RPMI7951 (cell line): ENCODE results near the gene NCAPG2. TPM values are rescaled to one million over a fixed set of nuclear protein-coding genes. Genes with fewer than 3 reads are reported as not detected.

Experiments
- DNase-seq: peaks from one replicate; pipeline ENCODE4 v3.0.0-alpha.2; 2012; ENCODE audit warnings: low read depth
- total RNA-seq: library from RNA; depleted of rRNA; stranded (reverse); fragments of >200 nt; shearing (Covaris generic); gene quantifications from 2 replicates; pipeline ENCODE4 v1.2.3, GENCODE V29; 2014

The NCAPG2 gene
- total RNA-seq, 1 experiment from 2014 or later: 52.4 TPM

DNA sequence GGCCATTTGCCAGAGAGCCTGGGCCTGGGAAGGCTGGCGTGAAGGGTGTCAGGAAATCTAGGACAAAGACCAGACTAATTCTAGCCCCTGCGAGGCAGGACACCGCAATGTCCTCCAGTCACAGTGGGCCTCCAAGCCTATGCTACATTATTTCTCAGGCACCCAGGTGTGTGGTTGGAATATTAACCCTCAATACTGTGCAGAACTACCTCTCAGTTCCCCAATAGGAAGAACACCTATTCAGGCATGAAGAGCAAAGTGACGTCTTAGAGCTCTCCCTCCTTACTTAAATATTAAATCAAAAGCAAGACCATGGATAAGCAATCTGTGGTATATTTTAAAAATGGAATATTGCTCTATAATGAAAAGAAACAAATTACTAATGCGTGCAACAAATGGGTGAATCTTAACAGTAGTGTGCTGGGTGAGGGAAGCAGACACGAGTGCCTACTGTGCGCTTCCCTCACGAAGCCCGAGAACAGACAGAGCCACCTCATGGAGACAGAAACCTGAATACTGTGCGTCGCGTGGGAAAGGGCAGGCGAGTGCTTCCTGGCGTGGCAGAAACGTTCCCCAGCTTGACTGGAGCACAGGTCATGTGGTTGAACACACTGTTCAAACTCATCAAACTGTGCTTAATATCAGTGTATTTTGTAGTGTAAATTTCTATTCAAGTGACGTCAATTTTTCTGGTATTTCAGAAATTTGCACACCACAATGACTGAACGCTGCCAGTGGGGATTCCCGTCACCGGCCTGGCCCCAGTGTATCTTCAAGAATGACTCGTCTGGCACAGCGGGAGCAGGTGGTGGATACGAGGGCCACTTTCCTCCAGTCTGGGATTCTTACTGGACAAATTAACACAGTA is 101.5 kb downstream of the NCAPG2 start:
- peak; percentile 28 for DNase-seq

- no peak for DNase-seq
These were observed 102.6 kb downstream of the NCAPG2 start for GRCh38 chr7:158602041-158602440.

DNA sequence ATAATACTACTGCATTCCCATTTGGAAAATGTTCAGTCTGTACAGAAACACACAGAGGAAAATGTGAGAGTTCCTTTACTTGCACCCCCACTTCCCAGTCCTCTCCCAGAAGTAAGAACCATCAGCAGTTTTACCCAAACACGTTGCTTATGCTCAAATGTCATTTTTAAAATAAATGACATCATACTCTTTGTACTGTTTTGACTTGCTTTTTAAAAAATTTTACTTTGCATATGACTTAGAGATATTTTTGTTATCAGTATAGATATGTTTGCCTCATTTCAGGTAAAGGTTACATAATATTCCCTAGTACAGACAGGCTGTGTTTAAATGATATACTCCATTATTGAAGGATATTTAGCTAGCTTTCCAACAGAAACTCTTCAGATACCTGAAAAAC is 103.5 kb downstream of the NCAPG2 start:
- no peak for DNase-seq

- no peak for DNase-seq
These were observed 107.9 kb downstream of the NCAPG2 start for GRCh38 chr7:158596745-158597144.

DNA sequence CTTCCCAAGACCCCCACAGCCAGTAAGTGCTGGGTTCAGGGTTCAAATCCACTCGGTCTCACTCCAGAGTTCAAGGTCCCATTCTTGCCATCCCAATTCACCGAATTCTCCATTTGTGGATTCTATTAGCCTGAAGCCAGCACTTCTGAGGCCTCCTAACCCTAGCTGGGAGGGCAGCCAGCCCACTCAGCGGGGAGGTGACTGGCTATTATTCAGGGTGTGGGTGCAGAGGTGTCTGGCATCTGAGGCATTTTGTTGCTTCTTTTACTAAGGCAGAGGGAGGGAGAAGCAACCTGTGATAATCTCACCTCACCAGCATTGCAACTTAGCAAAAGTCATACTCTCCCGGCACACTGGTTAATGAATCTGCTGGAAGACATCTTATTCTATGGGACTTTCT is 108.3 kb downstream of the NCAPG2 start:
- no peak for DNase-seq

DNA sequence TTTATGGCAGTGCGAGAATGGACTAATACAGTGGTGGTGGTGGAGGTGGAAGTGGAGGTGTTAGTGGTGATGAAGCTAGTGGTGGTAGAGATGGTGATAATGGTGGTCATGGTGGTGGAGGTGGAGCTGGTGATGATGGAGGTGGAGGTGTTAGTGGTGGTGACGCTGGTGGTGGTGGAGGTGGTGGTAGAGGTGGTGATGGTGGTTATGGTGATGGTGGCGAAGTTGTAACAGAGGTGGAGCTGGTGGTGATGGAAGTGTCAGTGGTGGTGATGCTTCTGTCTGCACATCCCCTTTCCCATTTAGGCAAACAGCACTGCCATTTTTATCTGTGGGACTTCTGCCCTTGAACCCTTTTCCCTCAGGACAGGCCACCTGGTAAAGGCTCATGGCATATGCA is 109.5 kb downstream of the NCAPG2 start:
- DNase-seq: peak; percentile 28

DNA sequence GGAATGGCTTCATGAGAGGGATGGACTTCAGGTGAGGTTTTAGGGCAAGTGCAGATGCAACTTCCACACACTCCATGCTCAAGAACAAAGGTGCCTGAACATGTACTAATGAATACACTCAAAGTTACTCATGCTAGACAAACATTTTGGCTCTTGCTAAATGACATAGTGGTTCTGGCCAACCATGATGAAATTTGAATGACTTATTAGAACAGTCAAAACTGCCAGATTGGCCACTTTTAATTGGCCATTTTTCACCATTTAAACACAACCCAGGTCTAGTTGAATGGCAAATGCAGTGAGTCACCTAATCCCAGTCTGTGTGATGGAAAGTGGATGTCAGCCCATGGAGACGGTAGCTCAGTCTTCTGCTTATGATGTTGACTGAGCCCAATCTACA is 112.1 kb downstream of the NCAPG2 start:
- DNase-seq: no peak

DNA sequence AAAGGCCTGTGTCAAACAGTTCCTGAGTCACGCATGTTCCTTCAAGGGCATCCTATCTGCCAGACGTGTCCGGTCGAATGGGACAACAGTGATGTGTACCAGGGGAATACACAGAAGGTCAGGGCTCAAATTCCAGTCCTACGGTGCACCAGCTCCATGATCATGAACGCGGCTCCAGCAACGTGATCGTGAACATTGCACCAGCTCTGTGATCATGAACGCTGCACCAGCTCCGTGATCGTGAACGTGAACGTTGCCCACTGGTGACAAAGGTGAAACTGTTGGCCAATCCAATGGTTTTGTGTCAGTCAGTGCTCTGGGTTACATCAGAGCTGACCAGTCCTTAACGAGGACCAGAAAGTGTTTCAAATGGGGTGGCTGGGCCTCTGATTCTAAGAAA is 112.7 kb downstream of the NCAPG2 start:
- DNase-seq: no peak

DNA sequence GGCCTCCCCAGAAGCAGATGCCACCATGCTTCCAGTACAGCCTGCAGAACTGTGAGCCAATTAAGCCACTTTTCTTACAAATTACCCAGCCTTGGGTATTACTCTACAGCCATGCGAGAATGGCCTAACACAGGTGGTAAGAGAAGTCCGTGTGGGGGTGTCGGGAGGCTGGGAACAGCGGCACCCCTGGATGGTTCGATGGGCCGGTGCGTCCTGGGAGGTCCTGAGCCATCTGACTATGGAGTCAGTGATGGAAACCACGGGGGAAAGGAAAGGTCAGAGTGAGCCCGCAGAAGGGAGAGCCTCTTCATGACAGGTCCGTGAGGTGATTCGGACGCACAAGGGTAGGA is 114.4 kb downstream of the NCAPG2 start:
- no peak for DNase-seq

- no peak for DNase-seq
These were observed 115.0 kb downstream of the NCAPG2 start for GRCh38 chr7:158589653-158590052.

GRCh38 chr7:158588878-158589442 is 115.6 kb downstream of the NCAPG2 start:
- DNase-seq: no peak

DNA sequence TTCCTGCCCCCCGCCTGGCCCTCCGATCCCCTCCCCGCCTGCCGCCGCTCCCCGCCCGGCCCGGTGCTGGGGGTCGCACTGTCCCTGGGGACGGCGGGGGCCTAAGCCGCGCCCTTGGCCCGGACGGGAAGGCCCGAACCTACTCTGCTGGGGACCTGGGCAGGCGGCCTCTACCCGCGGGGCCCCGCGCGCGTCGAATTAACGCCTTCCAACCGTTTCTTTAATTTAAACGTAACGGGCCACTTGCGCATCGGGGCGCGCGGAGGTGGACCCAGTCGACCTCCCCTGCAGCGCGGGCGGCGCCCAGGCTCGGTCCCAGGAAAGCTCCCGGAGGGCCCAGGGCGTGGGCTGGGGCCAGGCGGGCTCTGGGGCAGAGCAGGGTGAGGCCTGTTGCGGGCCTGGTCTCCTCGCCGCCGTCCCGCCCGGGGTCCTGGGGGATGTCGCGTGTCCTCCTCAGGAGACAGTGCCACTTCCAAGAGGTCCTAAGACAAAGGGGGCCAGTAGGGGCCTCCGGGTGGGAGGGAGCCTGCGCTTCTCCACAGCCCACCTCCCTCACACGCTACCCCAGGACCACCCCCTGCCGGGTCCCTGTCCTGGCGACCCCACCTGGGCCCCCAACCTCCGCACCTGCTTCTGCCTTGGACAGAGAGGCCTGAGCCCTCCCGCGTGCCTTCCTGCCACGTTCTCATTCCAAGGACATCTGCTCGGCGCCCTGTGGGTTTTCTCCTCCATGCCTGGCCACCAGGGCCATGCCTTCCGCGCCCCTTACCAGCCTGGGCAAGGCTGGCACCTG is 116.3 kb downstream of the NCAPG2 start:
- no peak for DNase-seq

DNA sequence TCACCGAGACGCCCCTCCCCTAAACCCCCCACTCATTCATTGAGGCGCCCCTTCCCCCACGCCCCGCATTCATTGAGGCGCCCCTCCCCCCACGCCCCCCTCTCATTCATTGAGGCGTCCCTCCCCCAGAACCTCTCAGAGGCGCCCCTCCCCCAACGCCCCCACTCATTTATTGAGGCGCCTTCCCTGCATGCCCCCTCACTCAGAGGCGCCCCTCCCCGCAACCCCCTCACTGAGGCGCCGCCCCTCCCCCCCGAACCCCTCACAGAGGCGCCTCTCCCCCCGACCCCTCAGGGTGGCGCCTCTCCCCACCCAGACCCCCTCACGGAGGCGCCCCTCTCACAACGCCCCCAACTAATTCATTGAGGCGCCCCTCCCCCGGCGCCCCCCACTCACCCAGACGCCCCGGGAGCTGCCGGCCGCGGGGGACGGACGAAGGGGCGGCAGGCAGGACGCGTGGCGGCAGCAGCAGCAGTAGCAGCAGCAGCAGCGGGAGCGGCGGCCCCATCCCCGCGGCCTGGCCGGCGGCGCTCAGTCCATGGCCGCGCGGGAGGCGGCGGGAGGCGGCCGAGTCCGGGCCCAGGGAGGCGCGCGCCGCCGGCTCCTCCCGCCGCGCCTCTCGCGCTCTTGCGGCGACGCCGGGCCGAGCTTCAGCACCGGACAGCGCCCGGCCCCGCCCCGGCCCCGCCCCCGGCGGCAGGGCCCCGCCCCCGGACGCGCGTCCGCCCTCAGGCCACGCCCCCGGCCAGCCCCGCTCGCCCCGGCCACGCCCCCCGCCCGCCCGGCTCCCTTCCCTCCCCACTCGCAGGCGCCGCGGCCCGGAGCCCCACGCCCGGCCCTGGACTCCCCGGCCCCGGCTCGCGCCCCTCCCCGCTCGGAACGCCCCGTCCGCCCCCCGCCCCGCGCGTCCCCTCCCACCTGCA is 117.2 kb downstream of the NCAPG2 start, which contains the start of gene PTPRN2:
PTPRN2 (minus strand) TSS at position 662 of the 923 bp plus-strand sequence.
- DNase-seq: peak; percentile 43

DNA sequence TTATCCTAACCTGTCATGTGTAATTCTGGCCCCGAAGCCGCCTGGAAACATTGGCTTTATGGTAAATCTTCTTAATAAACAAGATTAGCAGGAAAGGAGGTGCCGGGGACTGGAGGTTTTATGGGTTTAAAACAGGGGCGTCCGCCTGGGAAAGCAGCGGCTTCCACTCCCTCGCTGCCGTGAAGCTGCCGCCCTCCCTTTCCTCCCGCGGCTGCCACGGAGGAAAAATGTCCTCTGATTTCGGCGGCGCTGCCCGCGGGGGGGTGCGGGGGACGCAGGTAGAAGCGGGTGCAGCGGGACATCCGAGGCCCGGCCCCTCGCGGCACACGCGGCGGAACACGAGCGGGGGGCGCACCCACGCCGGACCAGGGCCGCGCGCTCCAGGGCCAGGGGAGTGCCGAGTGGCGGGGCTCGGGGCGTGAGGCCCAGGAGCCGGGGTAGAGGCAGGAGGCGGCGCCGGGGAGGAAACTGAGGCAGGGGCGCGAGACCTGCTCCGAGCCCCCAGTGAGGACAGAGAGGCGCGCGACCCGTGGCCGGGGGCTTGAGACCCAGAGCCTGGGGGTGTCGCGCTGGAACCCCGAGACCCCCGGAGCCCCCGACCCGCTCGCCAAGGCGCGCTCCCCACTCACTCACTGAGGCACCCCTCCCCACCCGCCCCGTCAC is 118.0 kb downstream of the NCAPG2 start:
- no peak for DNase-seq

- DNase-seq: no peak
These were observed 118.7 kb downstream of the NCAPG2 start for GRCh38 chr7:158585721-158586498.

- no peak for DNase-seq
These were observed 120.2 kb downstream of the NCAPG2 start for GRCh38 chr7:158584407-158584806.

GRCh38 chr7:158583810-158584209 is 120.8 kb downstream of the NCAPG2 start:
- DNase-seq: no peak

DNA sequence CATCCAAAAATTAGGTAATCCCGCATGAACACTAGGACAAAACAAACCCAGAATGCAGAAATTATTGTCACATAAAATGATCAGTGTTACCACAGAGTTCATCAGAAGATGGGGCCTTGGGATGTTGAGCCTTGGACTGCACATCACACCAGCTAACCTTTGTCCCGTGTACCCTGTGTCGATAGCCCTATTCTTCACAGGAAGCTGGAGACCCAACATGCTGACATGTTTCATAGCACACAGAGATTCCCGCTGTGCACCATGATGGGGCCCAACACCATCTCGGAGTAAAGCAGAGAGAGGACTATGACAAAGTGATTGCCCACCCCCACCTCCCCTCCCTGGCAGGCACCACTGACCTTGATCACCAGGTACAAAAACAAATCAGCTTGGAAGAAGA is 121.5 kb downstream of the NCAPG2 start:
- DNase-seq: no peak

GRCh38 chr7:158582089-158582456 is 122.5 kb downstream of the NCAPG2 start:
- DNase-seq: no peak

- no peak for DNase-seq
These were observed 123.0 kb downstream of the NCAPG2 start for GRCh38 chr7:158581440-158582088.
